ENCODE results near the gene GADD45A. TPM values are rescaled to one million over a fixed set of nuclear protein-coding genes. Genes with fewer than 3 reads are reported as not detected.
"Not testable (repeated sequence)": the region's sequence is repeated elsewhere in the genome, so short reads cannot be mapped to it uniquely, and the experiment has no call there.

The GADD45A gene, protein sequence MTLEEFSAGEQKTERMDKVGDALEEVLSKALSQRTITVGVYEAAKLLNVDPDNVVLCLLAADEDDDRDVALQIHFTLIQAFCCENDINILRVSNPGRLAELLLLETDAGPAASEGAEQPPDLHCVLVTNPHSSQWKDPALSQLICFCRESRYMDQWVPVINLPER
- total RNA-seq: 10 to 100 TPM; 26.3 to 78.8 TPM

DNA sequence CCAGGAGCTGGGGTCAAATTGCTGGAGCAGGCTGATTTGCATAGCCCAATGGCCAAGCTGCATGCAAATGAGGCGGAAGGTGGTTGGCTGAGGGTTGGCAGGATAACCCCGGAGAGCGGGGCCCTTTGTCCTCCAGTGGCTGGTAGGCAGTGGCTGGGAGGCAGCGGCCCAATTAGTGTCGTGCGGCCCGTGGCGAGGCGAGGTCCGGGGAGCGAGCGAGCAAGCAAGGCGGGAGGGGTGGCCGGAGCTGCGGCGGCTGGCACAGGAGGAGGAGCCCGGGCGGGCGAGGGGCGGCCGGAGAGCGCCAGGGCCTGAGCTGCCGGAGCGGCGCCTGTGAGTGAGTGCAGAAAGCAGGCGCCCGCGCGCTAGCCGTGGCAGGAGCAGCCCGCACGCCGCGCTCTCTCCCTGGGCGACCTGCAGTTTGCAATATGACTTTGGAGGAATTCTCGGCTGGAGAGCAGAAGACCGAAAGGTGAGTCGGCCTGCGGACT, at the start of gene GADD45A:
GADD45A (plus strand) TSS at position 135 of the 491 bp plus-strand sequence; CDS start at position 429, 294 bp downstream.
- Mint-ChIP-seq H3K27ac (peak within 1 kb of the TSS; percentile 97 to 99), H3K9me3 (no peaks in the 10 kb centered on the region), H3K36me3 (peaks cover 19 to 31% of the 10 kb centered on the region in 2 donors)
- ATAC-seq (peak; percentile 83 to 91), DNase-seq (ENCODE audit: low spot score in 2 of 2) (peak; percentile 89 to 98)

DNA sequence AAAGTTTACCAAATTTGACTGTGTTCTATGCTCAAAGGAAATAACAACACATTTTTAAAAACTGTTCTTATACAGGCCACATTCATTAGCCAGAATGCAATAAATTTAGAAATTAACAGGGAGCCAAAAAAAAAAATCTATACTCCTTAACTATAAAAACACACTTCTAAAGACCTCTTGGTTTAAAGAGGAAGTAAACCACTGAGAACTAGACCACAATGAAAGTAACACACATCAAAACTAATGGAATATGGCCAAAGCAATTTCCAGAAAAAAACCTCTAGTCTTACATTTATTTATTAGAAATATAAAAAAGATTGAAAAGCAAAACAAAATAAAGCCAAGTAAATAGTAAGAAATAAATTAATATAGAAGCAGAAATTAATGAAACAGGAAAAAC, 48.9 kb upstream of the GADD45A start:
- ATAC-seq: no peak
- H3K36me3 Mint-ChIP-seq: no peaks in the 10 kb centered on the region
- H3K27ac Mint-ChIP-seq: no peak overlapping the region
- H3K9me3 Mint-ChIP-seq: no peaks in the 10 kb centered on the region
- DNase-seq (ENCODE audit: low spot score in 2 of 2): no peak

DNA sequence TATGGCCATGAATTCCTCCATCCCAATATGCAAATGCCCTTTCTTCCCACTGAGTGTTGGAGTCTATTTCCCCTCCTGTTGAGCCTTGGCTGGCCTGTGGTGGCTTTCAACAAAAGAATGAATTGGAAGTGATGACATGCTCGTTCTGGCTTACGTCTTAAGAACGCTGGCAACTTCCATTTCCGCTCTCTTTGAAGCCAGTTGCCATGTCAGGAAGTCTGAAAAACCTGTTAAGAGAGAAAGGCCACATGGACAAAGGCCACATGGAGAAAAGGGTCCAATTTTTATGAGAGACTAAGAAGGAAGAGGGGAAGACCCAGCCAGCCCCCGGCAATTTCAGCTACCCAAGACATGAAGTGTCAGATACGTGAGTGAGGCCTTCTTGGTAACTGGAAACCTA, 45.6 kb upstream of the GADD45A start:
- no peaks in the 10 kb centered on the region for H3K36me3 Mint-ChIP-seq
- ATAC-seq (no peak), DNase-seq (ENCODE audit: low spot score in 2 of 2) (no peak)
- no peak overlapping the region for H3K27ac Mint-ChIP-seq
- no peaks in the 10 kb centered on the region for H3K9me3 Mint-ChIP-seq

DNA sequence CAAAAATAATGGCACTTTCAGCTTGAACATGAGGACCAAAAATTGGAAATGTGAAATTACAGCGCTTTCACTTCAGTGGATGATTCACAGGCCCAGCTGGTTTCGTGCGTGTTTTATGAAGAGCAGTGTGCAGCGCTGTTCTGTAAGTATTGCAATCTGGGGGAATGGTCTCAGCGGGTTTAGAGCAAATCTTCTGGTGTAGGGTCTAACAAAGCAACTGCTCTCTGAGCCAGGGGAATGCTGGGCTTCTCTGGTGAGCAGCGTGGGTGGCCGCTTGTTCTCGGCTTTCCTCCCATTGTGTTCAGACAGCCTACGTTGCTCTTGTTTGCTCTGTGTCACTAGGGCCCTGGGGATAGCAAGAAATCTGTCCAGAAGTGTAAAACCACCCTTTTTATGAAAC, 42.4 kb upstream of the GADD45A start:
- no peaks in the 10 kb centered on the region for H3K9me3 Mint-ChIP-seq
- DNase-seq (ENCODE audit: low spot score in 2 of 2): no peak

DNA sequence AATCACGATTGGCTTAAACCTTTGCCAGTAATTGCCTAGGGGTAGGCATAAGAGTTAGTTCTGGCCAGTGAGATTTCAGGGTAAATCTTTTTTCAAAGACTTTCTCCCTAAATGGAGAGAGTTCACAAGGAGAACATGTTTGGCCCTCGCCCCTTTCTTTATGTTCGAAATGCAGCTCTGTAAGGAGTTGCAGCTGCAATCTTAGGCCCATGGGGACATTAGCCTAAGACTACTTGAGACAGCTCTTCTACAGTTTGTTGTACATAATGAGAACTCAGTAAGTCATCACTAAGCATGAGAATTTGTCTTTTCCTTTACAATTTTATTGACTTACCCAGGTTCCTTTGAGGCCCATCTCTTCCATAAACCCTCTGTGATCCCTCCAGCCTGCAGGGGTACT, 40.4 kb upstream of the GADD45A start:
- DNase-seq (ENCODE audit: low spot score in 2 of 2): no peak
- Mint-ChIP-seq H3K9me3 (no peaks in the 10 kb centered on the region), H3K36me3 (no peaks in the 10 kb centered on the region), H3K27ac (no peak overlapping the region)
- no peak for ATAC-seq

More for the DNA sequence above, 42.4 kb upstream of the GADD45A start:
- Mint-ChIP-seq H3K36me3 (no peaks in the 10 kb centered on the region), H3K27ac (no peak overlapping the region)
- ATAC-seq: no peak

DNA sequence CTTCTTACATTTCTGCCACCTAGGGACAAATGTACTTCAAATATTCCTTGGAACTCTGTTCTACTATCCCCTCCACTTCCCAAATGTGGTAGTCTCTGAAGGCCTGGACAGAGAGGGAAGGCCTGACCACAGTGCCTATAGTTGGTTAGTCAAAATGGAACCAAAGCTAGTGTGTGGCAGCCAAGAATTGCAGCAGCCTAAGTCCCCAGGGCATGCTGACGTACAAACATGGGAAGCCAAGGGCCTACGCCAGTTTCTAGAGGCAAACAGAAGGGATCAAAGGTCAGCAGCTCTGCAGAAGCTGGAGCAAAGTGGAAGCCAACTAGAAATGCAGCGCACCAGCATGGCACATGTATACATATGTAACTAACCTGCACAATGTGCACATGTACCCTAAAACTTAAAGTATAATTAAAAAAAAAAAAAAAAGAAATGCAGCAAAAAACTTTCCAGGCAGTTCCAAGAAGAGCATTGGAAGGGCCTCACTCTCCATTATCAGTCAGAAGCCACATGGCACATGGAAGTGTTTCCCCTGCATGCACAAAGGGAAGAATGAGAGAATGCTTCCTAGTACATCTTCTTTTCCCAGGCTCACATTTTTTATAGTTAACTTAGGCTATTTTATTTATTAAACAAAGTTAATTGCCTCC, 39.4 kb upstream of the GADD45A start:
- Mint-ChIP-seq H3K27ac (no peak overlapping the region), H3K36me3 (no peaks in the 10 kb centered on the region), H3K9me3 (no peaks in the 10 kb centered on the region)
- DNase-seq (ENCODE audit: low spot score in 2 of 2) (no peak), ATAC-seq (no peak)

DNA sequence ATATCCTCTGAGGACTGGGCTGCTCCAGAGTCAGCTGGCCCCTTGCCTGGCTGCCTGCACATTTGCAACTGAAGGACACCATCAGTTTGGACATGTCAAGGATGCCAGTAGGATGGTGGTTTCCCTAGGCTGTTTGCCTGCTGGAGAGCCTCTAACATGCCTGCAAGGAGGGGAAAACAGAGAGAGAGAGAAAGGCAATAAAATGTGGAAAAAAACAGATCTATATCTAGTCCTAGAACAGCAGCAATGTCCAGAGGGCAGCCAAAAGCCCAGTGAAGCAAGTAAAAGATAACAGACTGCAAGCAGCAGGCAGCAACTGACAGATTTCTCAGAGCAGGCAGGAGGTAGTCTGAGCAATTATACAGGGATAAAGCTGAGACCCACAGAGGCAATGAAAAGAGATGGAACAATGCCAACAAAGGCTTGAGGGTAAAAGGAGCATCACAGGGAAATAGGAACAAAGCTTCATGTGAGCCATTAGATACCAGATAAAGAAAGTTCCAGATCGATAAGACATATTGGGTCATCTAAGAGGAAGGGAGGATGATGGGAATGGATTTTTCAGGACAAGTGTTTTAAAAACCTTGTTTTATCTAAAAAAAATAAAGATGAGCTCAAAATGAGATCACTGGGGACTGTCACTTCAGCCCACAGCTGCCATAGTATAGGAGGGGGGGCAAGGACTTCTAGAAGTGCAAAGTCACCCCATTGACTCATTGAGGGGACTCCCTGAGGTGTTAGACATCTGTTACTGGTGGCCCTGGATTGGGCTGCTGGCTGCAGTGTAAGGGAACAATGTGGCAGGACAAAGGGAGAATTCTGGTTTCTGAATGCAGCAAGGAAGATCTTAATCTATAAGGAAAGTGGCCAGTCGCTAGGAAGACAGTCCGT, 38.6 kb upstream of the GADD45A start:
- DNase-seq (ENCODE audit: low spot score in 2 of 2): no peak
- peak in 1 of 2 donors; percentile 51 for ATAC-seq
- Mint-ChIP-seq H3K9me3 (no peaks in the 10 kb centered on the region), H3K27ac (no peak overlapping the region), H3K36me3 (no peaks in the 10 kb centered on the region)

DNA sequence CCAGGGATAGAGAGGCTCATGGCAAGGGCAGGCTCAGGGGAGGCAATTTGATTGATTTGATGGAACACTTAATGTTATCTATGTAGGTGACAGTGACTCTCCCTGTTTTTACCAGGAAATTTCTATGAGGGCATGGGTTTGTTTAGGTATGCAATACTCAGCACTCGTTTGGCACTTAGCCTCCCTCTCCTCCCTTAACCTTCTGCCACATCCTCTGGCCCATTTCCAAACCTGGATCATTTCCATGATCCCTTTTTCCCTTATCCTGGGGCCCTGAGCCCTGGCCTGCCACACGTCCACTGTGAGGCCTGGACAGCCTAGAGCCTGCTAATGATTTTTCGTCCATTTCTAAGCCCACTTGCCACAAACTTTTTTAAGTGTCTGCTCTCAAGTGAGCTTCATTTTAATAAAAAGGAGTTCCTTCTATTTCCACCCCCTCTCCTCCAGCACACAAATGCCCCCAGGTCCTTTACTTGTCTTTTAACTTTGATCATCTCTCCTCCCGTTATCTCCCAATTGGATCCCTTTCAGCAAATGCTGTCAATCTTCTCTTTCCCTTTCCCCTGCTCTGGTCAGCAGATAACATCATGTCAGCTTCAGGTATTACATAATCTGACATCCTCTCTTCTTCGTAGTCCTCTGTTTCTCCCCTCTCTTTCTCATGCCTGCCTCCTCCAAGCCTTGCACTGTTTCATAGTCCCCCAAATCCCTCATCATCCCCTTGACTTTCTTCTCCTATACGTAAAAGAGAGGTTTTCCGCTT, 37.8 kb upstream of the GADD45A start:
- Mint-ChIP-seq H3K9me3 (no peaks in the 10 kb centered on the region), H3K27ac (no peak overlapping the region), H3K36me3 (no peaks in the 10 kb centered on the region)
- DNase-seq (ENCODE audit: low spot score in 2 of 2): no peak
- no peak for ATAC-seq

DNA sequence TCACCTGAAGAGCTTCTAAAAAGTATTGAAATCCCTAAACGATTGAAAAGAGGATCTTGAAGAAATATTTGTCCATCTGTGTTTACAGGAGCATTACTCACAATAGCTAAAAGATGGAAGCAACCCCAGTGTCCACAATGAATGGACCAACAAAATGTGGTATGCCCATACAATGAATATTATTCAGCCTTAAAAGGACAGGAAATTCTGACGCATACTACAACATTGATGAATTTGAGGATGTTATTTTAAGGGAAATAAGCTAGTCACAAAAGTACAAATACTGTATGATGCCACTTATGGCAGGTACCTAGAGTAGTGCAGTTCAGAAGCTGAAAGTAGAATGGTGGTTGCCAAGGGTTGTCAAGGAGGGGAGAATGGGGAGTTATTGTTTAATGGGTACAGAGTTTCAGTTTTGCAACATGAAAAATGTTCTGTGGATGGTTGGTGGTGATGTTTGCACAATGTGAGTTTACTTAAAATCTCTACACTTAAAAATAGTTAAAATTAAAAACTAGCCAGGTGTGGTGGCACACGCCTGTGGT, 37.1 kb upstream of the GADD45A start:
- DNase-seq (ENCODE audit: low spot score in 2 of 2) (no peak), ATAC-seq (no peak)
- no peaks in the 10 kb centered on the region for H3K9me3 Mint-ChIP-seq
- H3K27ac Mint-ChIP-seq: no peak overlapping the region
- H3K36me3 Mint-ChIP-seq: no peaks in the 10 kb centered on the region

DNA sequence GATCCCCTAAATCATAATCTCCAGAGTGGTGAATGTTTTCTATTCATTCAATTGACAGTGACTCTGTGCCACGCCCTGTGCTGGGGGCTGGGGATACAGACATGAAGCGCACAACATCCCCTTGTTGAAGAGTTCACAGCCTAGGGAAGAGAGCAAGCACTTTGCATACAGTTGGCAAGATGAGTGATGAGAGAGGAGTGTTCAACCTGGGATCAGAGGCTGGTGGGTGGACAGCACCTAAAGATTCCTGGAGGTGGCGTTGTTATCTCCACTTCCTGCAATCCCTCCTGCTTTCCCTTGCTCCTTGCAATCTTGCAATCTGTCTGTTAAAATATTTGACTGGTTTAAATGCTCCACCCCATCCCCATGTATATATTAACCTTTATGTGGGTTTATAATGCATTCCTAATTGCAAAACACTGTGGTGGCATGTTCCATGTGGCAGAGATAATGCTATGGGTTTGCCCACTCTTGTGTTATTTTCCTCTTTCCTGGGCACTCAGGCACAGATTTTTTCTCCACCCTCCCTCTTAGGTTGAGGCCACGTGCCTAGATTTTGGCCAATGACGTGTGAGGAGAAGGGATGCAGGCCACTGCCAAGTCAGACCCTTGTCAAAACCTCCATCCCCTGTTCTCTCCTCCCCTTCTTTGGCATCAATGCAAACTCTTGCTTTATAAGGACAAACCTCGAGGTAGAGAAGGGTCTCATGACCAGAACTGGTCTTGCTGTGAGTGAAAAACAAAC, 36.2 kb upstream of the GADD45A start:
- Mint-ChIP-seq H3K36me3 (no peaks in the 10 kb centered on the region), H3K27ac (no peak overlapping the region), H3K9me3 (no peaks in the 10 kb centered on the region)
- DNase-seq (ENCODE audit: low spot score in 2 of 2) (no peak), ATAC-seq (no peak)

DNA sequence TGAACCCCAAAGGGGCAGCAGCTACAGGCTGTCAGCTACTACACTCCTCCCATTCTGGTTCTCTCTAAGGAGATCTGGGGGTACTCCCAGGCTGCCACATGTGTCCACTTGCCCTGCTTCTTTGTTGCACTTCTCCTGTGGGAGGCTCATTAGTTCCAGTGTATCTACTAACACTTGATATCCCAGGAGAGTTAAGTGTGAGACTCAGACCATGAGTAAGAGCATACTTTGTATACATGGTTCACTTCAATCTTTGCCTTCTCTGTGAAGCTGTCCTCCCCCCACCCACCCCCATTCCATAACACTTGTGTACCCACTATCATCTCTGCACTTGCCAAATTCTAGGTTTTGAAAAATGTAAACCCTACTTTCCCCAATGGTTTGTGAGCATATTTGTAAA, 34.9 kb upstream of the GADD45A start:
- Mint-ChIP-seq H3K27ac (no peak overlapping the region), H3K9me3 (no peaks in the 10 kb centered on the region), H3K36me3 (no peaks in the 10 kb centered on the region)
- ATAC-seq (no peak), DNase-seq (ENCODE audit: low spot score in 2 of 2) (no peak)

DNA sequence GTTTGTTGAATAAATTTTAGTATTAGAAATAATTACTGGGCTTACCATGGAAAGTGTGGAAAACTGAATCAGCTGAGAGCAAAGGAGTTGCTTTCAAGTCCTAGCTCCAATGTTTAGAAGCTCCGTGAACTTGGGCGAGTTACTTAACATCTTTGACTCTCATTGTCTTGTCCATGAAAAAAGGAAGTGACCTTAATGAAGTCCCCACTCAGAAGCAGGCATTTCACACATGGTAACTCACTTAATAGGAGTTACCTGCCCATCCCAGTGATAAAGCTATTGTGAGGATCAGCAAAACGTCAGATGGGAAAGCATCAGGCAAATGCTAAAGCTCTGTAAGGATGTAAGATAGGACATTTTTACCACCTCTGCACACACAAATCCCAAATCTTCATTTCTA, 34.0 kb upstream of the GADD45A start:
- no peak for ATAC-seq
- H3K9me3 Mint-ChIP-seq: no peaks in the 10 kb centered on the region
- no peak for DNase-seq (ENCODE audit: low spot score in 2 of 2)
- H3K36me3 Mint-ChIP-seq: no peaks in the 10 kb centered on the region
- H3K27ac Mint-ChIP-seq: no peak overlapping the region

DNA sequence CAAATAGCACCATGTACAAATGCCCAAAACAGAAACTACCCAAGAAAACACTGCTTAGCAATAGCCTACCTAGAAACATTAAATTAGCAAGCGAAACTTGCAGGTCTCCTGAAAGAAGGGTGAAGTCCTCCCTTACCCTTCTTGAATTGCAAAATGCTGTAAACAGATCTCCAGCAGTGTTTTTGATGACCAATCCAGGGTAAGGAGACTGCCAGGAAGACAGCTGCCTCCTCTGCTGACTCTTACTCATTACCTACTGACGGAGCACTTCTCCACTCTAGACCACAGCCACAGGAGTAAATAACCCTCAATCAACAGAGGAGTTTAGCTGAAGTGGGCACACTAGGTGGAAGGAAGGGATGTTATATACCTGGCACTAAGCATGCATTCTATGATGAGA, 32.2 kb upstream of the GADD45A start:
- no peaks in the 10 kb centered on the region for H3K36me3 Mint-ChIP-seq
- no peaks in the 10 kb centered on the region for H3K9me3 Mint-ChIP-seq
- DNase-seq (ENCODE audit: low spot score in 2 of 2) (no peak), ATAC-seq (peak in 1 of 2 donors; percentile 73)
- no peak overlapping the region for H3K27ac Mint-ChIP-seq

DNA sequence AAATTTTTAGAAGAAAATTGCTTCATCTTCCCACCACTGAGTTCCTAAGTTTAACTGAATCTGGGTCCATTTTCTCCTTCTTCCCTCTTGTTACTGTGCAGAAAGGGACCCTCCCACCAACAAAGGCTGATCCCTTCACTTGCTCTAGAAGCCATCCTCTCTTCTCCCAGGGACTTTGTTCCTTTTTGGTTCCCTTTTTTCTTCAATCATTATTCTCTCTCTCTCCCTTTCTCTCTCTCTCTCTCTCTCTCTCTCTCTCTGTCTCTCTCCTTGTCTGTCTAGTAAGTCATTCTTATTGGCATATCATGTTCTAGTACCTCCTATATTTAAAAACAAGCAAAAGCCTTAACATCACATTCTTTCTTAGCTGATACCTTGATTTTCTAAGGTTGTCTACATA, 31.7 kb upstream of the GADD45A start:
- H3K9me3 Mint-ChIP-seq: no peaks in the 10 kb centered on the region
- H3K27ac Mint-ChIP-seq: no peak overlapping the region
- no peaks in the 10 kb centered on the region for H3K36me3 Mint-ChIP-seq
- no peak for ATAC-seq
- no peak for DNase-seq (ENCODE audit: low spot score in 2 of 2)

DNA sequence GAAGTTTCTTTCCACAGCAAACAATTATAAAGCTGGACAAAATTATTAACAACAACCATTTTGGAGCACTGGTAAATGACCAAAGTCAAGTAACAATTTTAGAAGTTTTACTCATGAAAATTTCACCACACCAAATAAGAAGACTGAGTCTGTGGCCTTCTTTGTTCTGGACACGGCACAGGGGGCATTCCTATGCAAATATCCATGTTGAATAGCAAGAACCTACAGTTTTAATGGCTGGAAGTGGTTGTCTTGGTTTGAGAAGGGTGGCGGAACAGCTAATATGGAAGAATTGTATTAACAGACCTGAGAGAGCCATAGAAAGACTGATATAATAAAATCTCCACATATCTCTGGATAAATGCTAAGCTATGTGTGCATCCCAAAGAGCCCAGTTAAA, 29.4 kb upstream of the GADD45A start:
- Mint-ChIP-seq H3K27ac (no peak overlapping the region), H3K36me3 (no peaks in the 10 kb centered on the region), H3K9me3 (no peaks in the 10 kb centered on the region)
- no peak for DNase-seq (ENCODE audit: low spot score in 2 of 2)
- ATAC-seq: no peak

DNA sequence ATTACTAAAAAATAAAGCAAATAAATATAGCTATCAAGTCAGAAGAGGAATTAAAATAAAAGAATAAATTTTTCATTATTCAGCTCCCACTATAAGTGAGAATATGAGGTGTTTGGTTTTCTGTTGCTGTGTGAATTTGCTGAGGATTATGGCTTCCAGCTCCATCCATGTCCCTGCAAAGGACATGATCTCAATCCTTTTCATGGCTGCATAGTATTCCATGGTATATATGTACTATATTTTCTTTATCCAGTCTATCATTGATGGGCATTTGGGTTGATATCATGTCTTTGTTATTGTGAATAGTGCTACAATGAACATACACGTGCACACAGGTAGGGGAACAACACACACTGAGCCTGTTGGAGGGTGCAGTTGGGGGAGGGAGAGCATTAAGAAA, 27.8 kb upstream of the GADD45A start:
- not testable (repeated sequence) for ATAC-seq; H3K9me3 Mint-ChIP-seq; H3K36me3 Mint-ChIP-seq; DNase-seq (ENCODE audit: low spot score in 2 of 2); H3K27ac Mint-ChIP-seq
